OCI-LY1 (cell line): ENCODE results near the gene NUDT9.
"Not testable (repeated sequence)": the region's sequence is repeated elsewhere in the genome, so short reads cannot be mapped to it uniquely, and the experiment has no call there.

Source experiments
- CTCF ChIP-seq: fragments of 200-600 bp; sonication (generic), shearing (Covaris generic); IDR thresholded peaks from 2 replicates; pipeline ENCODE4 v1.5.1; 2017; ENCODE audit warnings: mild to moderate bottlenecking, antibody characterized with exemption, low read length, moderate library complexity, mixed read lengths
- EZH2 ChIP-seq: fragments of 200-600 bp; sonication (generic), shearing (Covaris generic); IDR thresholded peaks from 2 replicates; pipeline ENCODE4 v1.8.0; 2017; ENCODE audit warnings: borderline replicate concordance, mixed run types, mild to moderate bottlenecking, antibody characterized with exemption, low read length, moderate library complexity, mixed read lengths

- TF ChIP-seq CTCF, EZH2: not testable (repeated sequence)
These were observed 60.9 kb downstream of the NUDT9 start for GRCh38 chr4:87483247-87483646.
